Measurements from ENCODE around the gene PCNX4.

PCNX4 gene

DNA sequence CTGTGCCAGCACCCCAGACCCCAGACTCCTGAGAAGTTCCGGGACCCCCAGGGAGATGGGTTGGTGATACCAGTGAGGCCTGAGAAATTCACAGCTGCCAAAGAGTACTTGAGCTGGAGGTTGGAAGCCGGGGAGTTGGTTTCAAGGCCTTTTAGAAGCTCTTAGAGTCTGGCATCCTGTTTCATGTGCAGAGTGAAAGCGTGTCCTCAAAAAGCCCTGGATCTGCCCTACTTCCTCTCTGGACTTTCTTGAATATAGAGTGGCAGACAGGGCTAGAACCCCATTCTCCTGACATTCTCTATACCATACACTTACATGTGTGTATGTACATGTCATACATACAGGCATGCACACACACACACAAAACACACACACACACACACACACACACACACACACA is 126.0 kb downstream of the PCNX4 start:
- TF ChIP-seq CTCF (conservative IDR thresholded peaks at IDR 0.05; ENCODE audit: control insufficient read depth, insufficient read depth, low read depth, low read length): no peak
- H3K4me3 ChIP-seq (ENCODE audit: control insufficient read depth, low read depth, low read length): no peak overlapping the region
- no peak for DNase-seq (ENCODE audit: low read depth)

Data from fibroblast of mammary gland (primary cell).